Lung (tissue), 12 donors: Measurements from ENCODE around the gene PADI1. TPM values are rescaled to one million over a fixed set of nuclear protein-coding genes. Genes with fewer than 3 reads are reported as not detected.

Source experiments
- ATAC-seq: fragments of 200-7000 bp; cut with Tn5 transposase; one replicate; pipeline ENCODE4 v1.9.1; 2020; ENCODE audit warnings: moderate number of reproducible peaks; ENCODE audit not compliant: insufficient read depth, low FRiP score
- DNase-seq, 3 donors: peaks; one replicate each; pipeline ENCODE4 v3.0.0-alpha.2; 2013 to 2017
- H3K27ac ChIP-seq, 2 donors: one replicate each; pipeline ENCODE4 v1.5.1; 2013; ENCODE audit warnings: mild to moderate bottlenecking in 2 of 2, moderate library complexity in 2 of 2, control low read depth in 1 of 2, inconsistent platforms in 1 of 2, low read depth in 1 of 2, low read length in 1 of 2
- H3K27me3 ChIP-seq, 3 donors: one replicate each; pipeline ENCODE4 v1.5.1; 2013; ENCODE audit warnings: low read length in 2 of 3; ENCODE audit not compliant: control insufficient read depth in 3 of 3, insufficient read depth in 3 of 3
- H3K36me3 ChIP-seq, 4 donors: one replicate each; pipeline ENCODE4 v1.5.1; 2013; ENCODE audit warnings: low read length in 4 of 4, mild to moderate bottlenecking in 1 of 4, moderate library complexity in 1 of 4; ENCODE audit not compliant: control insufficient read depth in 4 of 4, insufficient read depth in 4 of 4
- H3K4me1 ChIP-seq, 5 donors: one replicate each; pipeline ENCODE4 v1.5.1; 2013; ENCODE audit warnings: low read length in 5 of 5, mild to moderate bottlenecking in 2 of 5, moderate library complexity in 1 of 5; ENCODE audit not compliant: control insufficient read depth in 5 of 5, insufficient read depth in 5 of 5
- H3K4me3 ChIP-seq: one replicate; pipeline ENCODE4 v1.5.1; 2013; ENCODE audit warnings: mild to moderate bottlenecking, control low read depth, moderate library complexity
- H3K9ac ChIP-seq, 2 donors: one replicate each; pipeline ENCODE4 v1.5.1; 2013; ENCODE audit warnings: low read length in 2 of 2, control low read depth in 1 of 2; ENCODE audit not compliant: insufficient read depth in 1 of 2
- H3K9me3 ChIP-seq, 4 donors: one replicate each; pipeline ENCODE4 v1.5.1; 2013; ENCODE audit warnings: low read length in 3 of 4, mild to moderate bottlenecking in 1 of 4, moderate library complexity in 1 of 4; ENCODE audit not compliant: control insufficient read depth in 4 of 4, insufficient read depth in 3 of 4
- WGBS, 2 donors: extraction: QIAGEN DNeasy Blood & Tissue Kit; methylation state at CpG; one replicate each; pipeline ENCODE4 v1.1.7; 2013; 5-methylcytosine and 5-hydroxymethylcytosine counted together
- polyA plus RNA-seq, 2 donors: library from polyadenylated mRNA; stranded (reverse); fragments of 200-250 nt; gene quantifications; one replicate each; pipeline ENCODE4 v1.2.1, GENCODE V29; 2013
- total RNA-seq, 2 donors: library from RNA; depleted of rRNA in 1 of 2; stranded (reverse); fragments of >200 nt in 1 of 2; gene quantifications; one replicate each; pipeline ENCODE4 v1.2.1, GENCODE V29; 2014 to 2021
- TF ChIP-seq, protein P1 (sequence below): IDR thresholded peaks from 2 replicates; pipeline ENCODE4 v1.5.1; 2012; ENCODE audit warnings: mild to moderate bottlenecking; ENCODE audit errors: control extremely low read depth, extremely low read depth
- donor health status: control.
- donor health status: control.
- donor health status: Bipolar disorder and iron deficiency.
- donor health status: healthy.
- donor health status: DM: yes; HTN: yes; CAD: no.

Gene PADI1
- total and polyA plus RNA-seq, 4 donors = 0.09 to 0.35 TPM; not detected in 2

GRCh38 chr1:17158961-17159360 lies 46.0 kb upstream of the PADI1 start:
- H3K9me3 ChIP-seq = peaks cover 0 to 13% (median 9%) of the 10 kb centered on the region in 4 donors
- no peaks in the 10 kb centered on the region for H3K36me3 ChIP-seq
- H3K9ac ChIP-seq = no peak overlapping the region
- WGBS, 2 donors = 95 to 100% methylated on average over 2 of the region's 2 CpGs
- no peak overlapping the region for H3K27ac ChIP-seq
- DNase-seq = no peak
- H3K4me1 ChIP-seq = no peaks in the 10 kb centered on the region
- no peak for ATAC-seq
- TF ChIP-seq, protein P1, sequence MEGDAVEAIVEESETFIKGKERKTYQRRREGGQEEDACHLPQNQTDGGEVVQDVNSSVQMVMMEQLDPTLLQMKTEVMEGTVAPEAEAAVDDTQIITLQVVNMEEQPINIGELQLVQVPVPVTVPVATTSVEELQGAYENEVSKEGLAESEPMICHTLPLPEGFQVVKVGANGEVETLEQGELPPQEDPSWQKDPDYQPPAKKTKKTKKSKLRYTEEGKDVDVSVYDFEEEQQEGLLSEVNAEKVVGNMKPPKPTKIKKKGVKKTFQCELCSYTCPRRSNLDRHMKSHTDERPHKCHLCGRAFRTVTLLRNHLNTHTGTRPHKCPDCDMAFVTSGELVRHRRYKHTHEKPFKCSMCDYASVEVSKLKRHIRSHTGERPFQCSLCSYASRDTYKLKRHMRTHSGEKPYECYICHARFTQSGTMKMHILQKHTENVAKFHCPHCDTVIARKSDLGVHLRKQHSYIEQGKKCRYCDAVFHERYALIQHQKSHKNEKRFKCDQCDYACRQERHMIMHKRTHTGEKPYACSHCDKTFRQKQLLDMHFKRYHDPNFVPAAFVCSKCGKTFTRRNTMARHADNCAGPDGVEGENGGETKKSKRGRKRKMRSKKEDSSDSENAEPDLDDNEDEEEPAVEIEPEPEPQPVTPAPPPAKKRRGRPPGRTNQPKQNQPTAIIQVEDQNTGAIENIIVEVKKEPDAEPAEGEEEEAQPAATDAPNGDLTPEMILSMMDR = no peak
- no peaks in the 10 kb centered on the region for H3K27me3 ChIP-seq
- no peak overlapping the region for H3K4me3 ChIP-seq

DNA sequence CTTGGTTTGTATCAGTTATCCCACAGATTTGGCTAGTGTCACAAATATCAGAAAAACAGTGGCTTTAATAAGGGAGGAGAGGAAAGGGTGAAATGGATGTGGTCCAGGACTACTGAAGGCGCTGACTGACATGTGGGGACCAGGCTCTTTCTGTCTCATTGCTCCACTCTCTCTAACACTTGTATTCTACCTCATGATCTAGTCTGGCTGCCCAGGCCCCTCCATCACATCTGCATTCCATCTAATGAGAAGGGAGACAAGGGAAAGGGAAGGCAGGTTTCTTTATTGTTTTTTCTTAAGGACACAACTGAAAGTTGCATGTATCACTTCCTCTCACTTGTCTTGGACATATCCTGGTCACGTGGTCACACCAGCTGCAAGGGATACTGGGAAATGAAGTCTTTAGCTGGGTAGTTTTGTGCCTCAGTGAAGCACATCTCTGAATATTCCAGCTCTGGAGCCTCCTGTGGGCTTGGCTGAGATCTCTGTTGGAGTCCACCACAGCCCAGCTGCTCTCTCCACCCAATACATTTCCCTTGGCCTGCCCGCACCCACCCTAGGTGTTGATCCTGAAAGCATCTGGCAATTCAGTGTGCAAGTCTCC lies 43.7 kb upstream of the PADI1 start:
- ATAC-seq = no peak
- no peaks in the 10 kb centered on the region for H3K9me3 ChIP-seq
- H3K4me3 ChIP-seq = no peak overlapping the region
- TF ChIP-seq, protein P1 = no peak
- 75 to 84% methylated on average over 3 of the region's 3 CpGs for WGBS, 2 donors
- no peaks in the 10 kb centered on the region for H3K4me1 ChIP-seq
- H3K9ac ChIP-seq = no peak overlapping the region
- no peaks in the 10 kb centered on the region for H3K36me3 ChIP-seq
- DNase-seq = no peak
- no peak overlapping the region for H3K27ac ChIP-seq
- peaks cover 0 to 3% (median 0%) of the 10 kb centered on the region in 3 donors for H3K27me3 ChIP-seq

DNA sequence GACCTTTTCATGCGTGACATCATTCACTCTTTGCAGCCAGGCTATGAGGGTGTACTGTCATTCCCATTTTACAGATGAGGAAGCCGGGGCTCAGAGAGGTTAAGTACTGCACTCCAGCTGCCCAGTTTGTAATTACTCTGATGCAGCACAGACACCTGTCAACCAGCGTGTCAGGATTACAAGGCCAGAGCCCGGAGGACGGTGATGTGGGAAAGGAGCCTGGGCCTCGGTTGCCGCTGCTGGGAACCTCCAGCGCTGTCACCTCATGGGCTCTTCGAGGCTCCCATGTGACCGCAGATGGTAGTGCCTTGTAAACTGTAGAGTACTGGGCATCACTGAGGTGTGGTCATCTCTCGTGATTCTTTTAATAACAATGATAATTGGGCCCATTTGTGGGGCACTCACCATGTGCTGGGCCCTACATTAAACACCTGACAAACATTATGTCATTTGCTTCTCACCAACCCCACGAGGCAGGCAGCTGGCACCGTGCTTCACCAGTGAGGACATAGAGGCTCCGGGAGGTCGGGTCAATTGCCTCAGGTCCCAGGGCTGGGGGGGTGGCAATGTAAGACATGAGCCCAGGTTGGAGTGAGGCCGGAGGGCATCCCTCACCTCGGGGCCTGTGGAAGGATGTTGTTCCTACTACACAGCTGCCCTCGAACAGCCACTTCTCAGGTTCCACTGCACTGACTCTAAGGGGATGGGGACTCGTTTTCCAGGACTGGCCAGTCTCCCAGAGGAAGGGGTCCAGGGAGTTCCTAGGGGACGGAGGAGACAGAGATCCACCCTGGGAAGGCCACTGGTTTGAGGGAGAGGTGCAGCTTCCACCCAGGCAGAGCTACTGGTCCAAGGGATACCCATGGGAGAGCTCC lies 42.8 kb upstream of the PADI1 start:
- H3K27ac ChIP-seq = no peak overlapping the region
- H3K9ac ChIP-seq = no peak overlapping the region
- TF ChIP-seq, protein P1 = no peak
- H3K36me3 ChIP-seq = no peaks in the 10 kb centered on the region
- H3K9me3 ChIP-seq = no peaks in the 10 kb centered on the region
- no peak for DNase-seq
- no peak overlapping the region for H3K4me3 ChIP-seq
- 83 to 91% methylated on average over 20 of the region's 20 CpGs for WGBS, 2 donors
- no peak for ATAC-seq
- H3K27me3 ChIP-seq = peaks cover 0 to 3% (median 0%) of the 10 kb centered on the region in 3 donors
- no peaks in the 10 kb centered on the region for H3K4me1 ChIP-seq
